Measurements from ENCODE around the gene WWC2. TPM values are rescaled to one million over a fixed set of nuclear protein-coding genes. Genes with fewer than 3 reads are reported as not detected.
A peak's percentile ranks its signal among the peaks of the same experiment; 100 is the strongest.

WWC2 gene
- total RNA-seq, 1 experiment from 2014 or later, result 42.5 TPM

DNA sequence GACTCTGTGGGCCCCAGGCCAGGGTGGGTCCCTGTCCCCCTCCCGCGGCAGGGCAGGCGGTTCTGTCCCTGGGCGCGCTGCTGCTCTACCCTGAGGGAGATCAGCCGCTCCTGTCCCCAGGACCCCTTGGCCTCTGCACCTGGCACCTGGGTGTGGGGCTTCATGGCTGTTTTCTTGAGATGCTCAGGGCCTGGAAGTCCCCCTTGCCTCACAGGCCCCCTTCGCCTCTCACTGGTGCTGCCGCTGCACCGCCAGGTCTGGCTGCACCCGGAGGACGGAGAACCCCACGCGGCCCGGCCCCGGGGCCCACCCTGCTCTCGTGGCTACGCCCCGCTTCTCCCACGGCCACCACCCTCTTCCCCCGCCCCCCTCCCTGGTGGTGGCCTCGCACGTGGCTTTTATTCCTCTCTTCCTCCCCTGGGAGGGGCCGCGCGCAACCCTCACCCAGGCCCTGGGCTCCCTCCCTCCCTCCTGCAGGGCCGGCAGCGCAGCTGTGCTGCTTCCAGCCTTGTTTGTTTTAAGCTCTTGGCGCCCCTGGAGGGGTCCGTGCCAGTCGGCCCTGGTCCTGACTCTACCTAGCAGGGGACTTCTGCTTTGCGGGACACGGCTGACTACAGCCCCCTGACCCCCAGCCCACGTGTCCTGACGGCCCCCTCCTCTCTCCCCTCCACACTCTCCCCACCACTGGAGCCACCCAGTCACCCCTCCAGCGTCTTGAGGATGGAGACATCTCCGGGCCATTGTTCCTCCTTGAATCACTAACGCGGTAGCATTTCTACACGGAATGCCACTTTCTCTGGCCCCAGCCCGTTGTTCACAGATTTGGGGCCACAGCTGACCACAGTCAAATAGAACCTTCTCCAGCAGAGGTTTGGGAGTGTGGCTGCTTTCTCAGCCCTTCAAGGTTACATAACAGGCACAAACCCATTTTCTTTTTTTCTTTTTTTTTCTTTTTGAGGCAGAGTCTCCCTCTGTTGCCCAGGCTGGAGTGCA, 243.8 kb downstream of the WWC2 start:
- no peaks in the 10 kb centered on the region for H3K27me3 ChIP-seq (replicated peaks)
- no peak for DNase-seq (ENCODE audit: low read depth in 1 of 2, low spot score in 2 of 2)
- no peak overlapping the region for H3K27ac ChIP-seq
- no peak overlapping the region for H3K4me3 ChIP-seq
- H3K36me3 ChIP-seq, result no peaks in the 10 kb centered on the region
- H3K9me3 ChIP-seq (replicated peaks), result no peaks in the 10 kb centered on the region
- H3K4me1 ChIP-seq (replicated peaks), result no peaks in the 10 kb centered on the region

DNA sequence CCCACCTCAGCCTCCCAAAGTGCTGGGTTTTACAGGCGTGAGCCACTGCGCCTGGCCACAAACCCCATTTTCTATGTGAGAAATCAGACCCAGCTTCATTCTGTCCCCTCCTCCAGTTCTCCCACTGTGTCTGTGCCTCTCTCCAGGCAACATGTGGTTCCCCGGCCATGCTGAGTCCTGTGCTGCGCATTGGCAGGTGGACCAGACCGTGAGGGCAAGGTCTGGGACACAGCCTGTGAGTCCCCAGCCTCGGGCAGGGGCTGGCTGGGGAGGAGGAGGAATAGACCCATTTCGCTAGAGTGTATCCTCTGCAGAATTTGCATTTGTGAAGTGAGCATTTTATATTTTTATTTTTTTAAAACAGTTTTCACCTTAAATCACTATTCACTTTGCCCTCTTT, 244.7 kb downstream of the WWC2 start:
- no peak for DNase-seq (ENCODE audit: low read depth in 1 of 2, low spot score in 2 of 2)

GRCh38 chr4:183344523-183345255, 245.6 kb downstream of the WWC2 start:
- H3K36me3 ChIP-seq, result no peaks in the 10 kb centered on the region
- no peaks in the 10 kb centered on the region for H3K9me3 ChIP-seq (replicated peaks)
- H3K4me1 ChIP-seq (replicated peaks), result peaks cover 13% of the 10 kb centered on the region
- no peak overlapping the region for H3K4me3 ChIP-seq
- no peaks in the 10 kb centered on the region for H3K27me3 ChIP-seq (replicated peaks)
- no peak for DNase-seq (ENCODE audit: low read depth in 1 of 2, low spot score in 2 of 2)
- H3K27ac ChIP-seq, result no peak overlapping the region

More for the DNA sequence above, 244.7 kb downstream of the WWC2 start:
- H3K4me1 ChIP-seq (replicated peaks), result peaks cover 3% of the 10 kb centered on the region
- no peaks in the 10 kb centered on the region for H3K36me3 ChIP-seq
- H3K27me3 ChIP-seq (replicated peaks), result no peaks in the 10 kb centered on the region
- H3K9me3 ChIP-seq (replicated peaks), result no peaks in the 10 kb centered on the region
- H3K4me3 ChIP-seq, result no peak overlapping the region
- no peak overlapping the region for H3K27ac ChIP-seq

- no peak for DNase-seq (ENCODE audit: low read depth in 1 of 2, low spot score in 2 of 2)
- Histone ChIP-seq H3K36me3 (no peaks in the 10 kb centered on the region), H3K4me1 (replicated peaks) (peaks cover 13% of the 10 kb centered on the region), H3K27ac (no peak overlapping the region), H3K9me3 (replicated peaks) (no peaks in the 10 kb centered on the region), H3K4me3 (no peak overlapping the region), H3K27me3 (replicated peaks) (no peaks in the 10 kb centered on the region)
Measured at GRCh38 chr4:183345261-183345660, 246.2 kb downstream of the WWC2 start.

DNA sequence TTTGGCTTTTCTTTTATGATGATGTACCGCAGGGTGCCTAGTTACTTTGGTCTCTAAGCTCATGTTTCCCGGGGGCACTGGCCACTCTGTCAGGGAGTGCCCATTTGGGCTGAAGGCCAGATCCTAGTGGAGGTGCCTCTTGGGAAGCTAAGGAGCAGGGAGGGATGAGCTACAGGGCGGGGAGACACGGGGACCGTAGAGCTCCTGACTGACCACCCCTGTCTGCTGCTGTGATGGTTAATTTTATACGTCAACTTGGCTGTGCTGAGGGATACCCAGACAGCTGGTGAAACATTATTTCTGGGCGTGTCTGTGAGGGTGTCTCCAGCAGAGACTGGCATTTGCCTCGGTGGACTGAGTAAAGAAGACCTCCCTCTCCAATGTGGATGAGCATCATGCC, 248.1 kb downstream of the WWC2 start:
- H3K9me3 ChIP-seq (replicated peaks), result no peaks in the 10 kb centered on the region
- H3K36me3 ChIP-seq, result no peaks in the 10 kb centered on the region
- peaks cover 13% of the 10 kb centered on the region for H3K4me1 ChIP-seq (replicated peaks)
- H3K27me3 ChIP-seq (replicated peaks), result no peaks in the 10 kb centered on the region
- no peak overlapping the region for H3K4me3 ChIP-seq
- DNase-seq (ENCODE audit: low read depth in 1 of 2, low spot score in 2 of 2), result no peak
- no peak overlapping the region for H3K27ac ChIP-seq

DNA sequence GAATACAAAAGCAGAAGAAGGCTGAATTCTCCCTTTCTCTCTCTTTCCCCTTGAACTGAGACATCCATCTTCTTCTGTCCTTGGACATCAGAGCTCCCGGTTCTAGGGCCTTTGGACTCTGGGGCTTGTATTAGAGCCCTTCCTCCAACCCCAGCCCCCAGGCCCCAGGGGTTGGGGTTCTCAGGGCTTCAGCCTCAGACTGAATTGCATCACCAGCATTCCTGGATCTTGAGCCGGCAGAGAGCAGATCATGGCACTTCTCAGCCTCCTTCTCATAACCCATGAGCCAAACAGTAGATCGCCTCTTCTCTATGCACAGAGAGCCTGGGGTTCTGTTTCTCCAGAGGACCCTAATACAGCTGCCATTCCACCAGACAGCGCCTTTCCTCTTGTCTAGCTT, 248.5 kb downstream of the WWC2 start:
- Histone ChIP-seq H3K4me1 (replicated peaks) (peaks cover 13% of the 10 kb centered on the region), H3K36me3 (no peaks in the 10 kb centered on the region), H3K27me3 (replicated peaks) (no peaks in the 10 kb centered on the region), H3K27ac (no peak overlapping the region), H3K9me3 (replicated peaks) (no peaks in the 10 kb centered on the region), H3K4me3 (no peak overlapping the region)
- DNase-seq (ENCODE audit: low read depth in 1 of 2, low spot score in 2 of 2), result no peak

- H3K4me3 ChIP-seq, result no peak overlapping the region
- no peak for DNase-seq (ENCODE audit: low read depth in 1 of 2, low spot score in 2 of 2)
- peaks cover 13% of the 10 kb centered on the region for H3K4me1 ChIP-seq (replicated peaks)
- H3K36me3 ChIP-seq, result no peaks in the 10 kb centered on the region
- no peak overlapping the region for H3K27ac ChIP-seq
- no peaks in the 10 kb centered on the region for H3K9me3 ChIP-seq (replicated peaks)
- no peaks in the 10 kb centered on the region for H3K27me3 ChIP-seq (replicated peaks)
Measured at GRCh38 chr4:183348136-183348535, 249.1 kb downstream of the WWC2 start.

GRCh38 chr4:183348706-183349659, 249.9 kb downstream of the WWC2 start:
- Histone ChIP-seq H3K4me1 (replicated peaks) (peaks cover 13% of the 10 kb centered on the region), H3K36me3 (no peaks in the 10 kb centered on the region), H3K27ac (peak overlapping the region; percentile 21), H3K27me3 (replicated peaks) (no peaks in the 10 kb centered on the region), H3K9me3 (replicated peaks) (no peaks in the 10 kb centered on the region), H3K4me3 (no peak overlapping the region)
- peak; percentile 59 to 65 for DNase-seq (ENCODE audit: low read depth in 1 of 2, low spot score in 2 of 2)

- H3K27me3 ChIP-seq (replicated peaks), result no peaks in the 10 kb centered on the region
- no peak overlapping the region for H3K4me3 ChIP-seq
- H3K36me3 ChIP-seq, result no peaks in the 10 kb centered on the region
- H3K27ac ChIP-seq, result peak overlapping the region; percentile 21; the same call in 1 of the 2 replicates
- peaks cover 13% of the 10 kb centered on the region for H3K4me1 ChIP-seq (replicated peaks)
- H3K9me3 ChIP-seq (replicated peaks), result no peaks in the 10 kb centered on the region
- no peak for DNase-seq (ENCODE audit: low read depth in 1 of 2, low spot score in 2 of 2)
Measured at GRCh38 chr4:183349673-183350072, 250.6 kb downstream of the WWC2 start.

DNA sequence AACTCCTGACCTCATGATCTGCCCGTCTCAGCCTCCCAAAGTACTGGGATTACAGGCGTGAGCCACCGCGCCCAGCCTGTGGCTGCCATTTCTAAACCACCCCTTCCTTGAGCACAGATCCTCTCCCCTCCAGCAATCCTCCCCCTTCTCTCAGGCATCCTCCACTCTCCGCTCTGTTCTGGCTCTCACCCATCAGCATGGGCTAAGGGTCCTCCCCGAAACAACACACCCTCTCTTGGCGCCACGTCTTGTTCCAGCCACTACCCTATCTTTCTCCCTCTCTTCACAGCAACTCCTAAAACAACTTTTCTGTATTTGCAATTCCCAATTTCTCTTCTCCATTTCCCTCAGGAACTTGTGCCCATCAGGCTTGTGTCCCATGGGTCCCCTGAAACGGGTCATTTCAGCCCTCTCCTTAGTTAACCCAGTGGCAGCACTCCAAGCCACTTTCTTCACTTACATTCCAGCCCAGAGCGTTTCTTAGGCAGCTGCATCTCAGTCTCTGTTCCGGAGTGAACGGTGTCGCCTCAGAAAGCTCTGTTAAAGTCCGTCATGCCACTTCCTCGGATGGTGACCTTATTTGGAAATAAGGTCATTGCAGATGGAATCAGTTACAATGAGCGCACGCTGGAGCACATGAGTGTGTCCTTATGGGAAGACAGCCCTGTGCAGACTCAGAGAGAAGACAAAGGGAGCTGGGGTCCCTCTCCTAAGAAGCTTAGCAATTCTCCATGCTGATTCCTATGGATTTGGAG, 251.4 kb downstream of the WWC2 start:
- Histone ChIP-seq H3K36me3 (no peaks in the 10 kb centered on the region), H3K27me3 (replicated peaks) (no peaks in the 10 kb centered on the region), H3K9me3 (replicated peaks) (no peaks in the 10 kb centered on the region), H3K4me1 (replicated peaks) (peaks cover 14% of the 10 kb centered on the region), H3K27ac (no peak overlapping the region), H3K4me3 (no peak overlapping the region)
- no peak for DNase-seq (ENCODE audit: low read depth in 1 of 2, low spot score in 2 of 2)

- H3K4me1 ChIP-seq (replicated peaks), result peaks cover 19% of the 10 kb centered on the region
- H3K4me3 ChIP-seq, result no peak overlapping the region
- DNase-seq (ENCODE audit: low read depth in 1 of 2, low spot score in 2 of 2), result no peak
- no peak overlapping the region for H3K27ac ChIP-seq
- H3K9me3 ChIP-seq (replicated peaks), result no peaks in the 10 kb centered on the region
- H3K36me3 ChIP-seq, result no peaks in the 10 kb centered on the region
- H3K27me3 ChIP-seq (replicated peaks), result no peaks in the 10 kb centered on the region
Measured at GRCh38 chr4:183352546-183352945, 253.5 kb downstream of the WWC2 start.

- Histone ChIP-seq H3K27ac (no peak overlapping the region), H3K27me3 (replicated peaks) (no peaks in the 10 kb centered on the region), H3K4me1 (replicated peaks) (peaks cover 17% of the 10 kb centered on the region), H3K9me3 (replicated peaks) (peaks cover 4% of the 10 kb centered on the region; the same call in 1 of the 2 replicates), H3K4me3 (no peak overlapping the region), H3K36me3 (no peaks in the 10 kb centered on the region)
- no peak for DNase-seq (ENCODE audit: low read depth in 1 of 2, low spot score in 2 of 2)
Measured at GRCh38 chr4:183353557-183353956, 254.5 kb downstream of the WWC2 start.

- Histone ChIP-seq H3K36me3 (no peaks in the 10 kb centered on the region), H3K27me3 (replicated peaks) (no peaks in the 10 kb centered on the region), H3K4me3 (no peak overlapping the region), H3K27ac (no peak overlapping the region), H3K4me1 (replicated peaks) (peaks cover 11% of the 10 kb centered on the region), H3K9me3 (replicated peaks) (peaks cover 8% of the 10 kb centered on the region; the same call in 1 of the 2 replicates)
- no peak for DNase-seq (ENCODE audit: low read depth in 1 of 2, low spot score in 2 of 2)
Measured at GRCh38 chr4:183354219-183354618, 255.2 kb downstream of the WWC2 start.
